HepG2 (cell line): ENCODE results near the gene KCNAB1.

Experiments used
- CCAR2 ChIP-seq: fragments of 200-400 bp; formaldehyde crosslinking; optimal IDR thresholded peaks from 2 replicates; pipeline ENCODE3; 2018; ENCODE audit warnings: low read depth, mild to moderate bottlenecking, low read length, moderate library complexity
- CEBPB ChIP-seq: IDR thresholded peaks from 2 replicates; pipeline ENCODE4 v1.6.1; 2011; ENCODE audit warnings: low read depth, low read length, improper control_type of control experiment, borderline replicate concordance
- CREB1 ChIP-seq, 2 experiments: fragments of 450-650 bp in 1 of 2; IDR thresholded peaks; 2 replicates each; pipeline ENCODE4 v1.6.1; 2016 to 2017; ENCODE audit warnings: control low read depth in 1 of 2, mild to moderate bottlenecking in 1 of 2, missing compliant biosample characterization in 1 of 2, missing genetic modification characterization in 1 of 2
- CTCF ChIP-seq: sonication (generic); formaldehyde crosslinking; IDR thresholded peaks from 2 replicates; pipeline ENCODE4 v1.5.0; 2020; ENCODE audit warnings: mild to moderate bottlenecking, missing genetic modification reagents, moderate library complexity
- DBP ChIP-seq: sonication (generic); formaldehyde crosslinking; IDR thresholded peaks from 2 replicates; pipeline ENCODE4 v1.4.0; 2020; ENCODE audit warnings: missing genetic modification reagents; ENCODE audit errors: not compliant biosample characterization
- ETV5 ChIP-seq: IDR thresholded peaks from 2 replicates; pipeline ENCODE4 v1.6.1; 2018; ENCODE audit warnings: missing biosample characterization, missing genetic modification reagents, inconsistent platforms, borderline replicate concordance
- HOMEZ ChIP-seq: IDR thresholded peaks from 2 replicates; pipeline ENCODE4 v1.6.1; 2016; ENCODE audit warnings: low read depth
- IRF1 ChIP-seq: sonication (generic); formaldehyde crosslinking; IDR thresholded peaks from 2 replicates; pipeline ENCODE4 v1.4.0; 2020; ENCODE audit warnings: low read depth, mild to moderate bottlenecking, missing genetic modification reagents
- PHB2 ChIP-seq: fragments of 450-650 bp; IDR thresholded peaks from 2 replicates; pipeline ENCODE4 v1.6.1; 2018; ENCODE audit not compliant: partially characterized antibody
- POLR2A ChIP-seq, 2 experiments: IDR thresholded peaks; 2 replicates each; pipeline ENCODE4 v1.6.1; 2011; ENCODE audit warnings: low read depth in 2 of 2, low read length in 2 of 2, mild to moderate bottlenecking in 1 of 2, moderate library complexity in 1 of 2; ENCODE audit not compliant: insufficient read depth in 1 of 2
- TCF7 ChIP-seq: sonication (generic); IDR thresholded peaks from 2 replicates; pipeline ENCODE4 v1.6.1; 2016; ENCODE audit warnings: antibody characterized with exemption, low read depth
- ZBTB26 ChIP-seq: IDR thresholded peaks from 2 replicates; pipeline ENCODE4 v1.6.1; 2016; ENCODE audit warnings: missing compliant biosample characterization, missing genetic modification reagents, borderline replicate concordance
- ZNF230 ChIP-seq: sonication (generic); formaldehyde crosslinking; IDR thresholded peaks from 2 replicates; pipeline ENCODE4 v1.4.0; 2020; ENCODE audit warnings: mild to moderate bottlenecking, missing genetic modification reagents
- ZNF274 ChIP-seq: sonication (generic); formaldehyde crosslinking; IDR thresholded peaks from 2 replicates; pipeline ENCODE4 v1.5.1; 2020; ENCODE audit warnings: mild to moderate bottlenecking, missing genetic modification reagents

- TF ChIP-seq CREB1 (IDR thresholded peaks at IDR 0.05) (no peak), CREB1 (CRISPR knock-in tag; IDR thresholded peaks at IDR 0.05) (no peak), ZNF230 (CRISPR knock-in tag) (no peak), ZNF274 (no peak), PHB2 (no peak), DBP (CRISPR knock-in tag) (no peak), IRF1 (CRISPR knock-in tag) (no peak), ZBTB26 (CRISPR knock-in tag) (no peak), CEBPB (no peak), TCF7 (no peak), CCAR2 (no peak), POLR2A (IDR thresholded peaks at IDR 0.05; ENCODE audit: insufficient read depth in 1 of 2, low read depth in 2 of 2, low read length in 2 of 2) (no peak), ETV5 (no peak), HOMEZ (no peak), CTCF (no peak)
These were observed 59.7 kb downstream of the KCNAB1 start for GRCh38 chr3:156180077-156180476.
